GM10266 (cell line): ENCODE measurements around the gene CFL2.
A peak's percentile ranks its signal among the peaks of the same experiment; 100 is the strongest.

Experiments
- DNase-seq: peaks from one replicate; pipeline ENCODE4 v3.0.0; 2012; ENCODE audit errors: extremely low spot score
- TF ChIP-seq, protein P1 (sequence below): IDR thresholded peaks from 2 replicates; pipeline ENCODE4 v1.5.1; 2012; ENCODE audit warnings: mild to moderate bottlenecking, low read depth; ENCODE audit not compliant: control insufficient read depth, insufficient read depth; ENCODE audit errors: missing control alignments

CFL2 gene

DNA sequence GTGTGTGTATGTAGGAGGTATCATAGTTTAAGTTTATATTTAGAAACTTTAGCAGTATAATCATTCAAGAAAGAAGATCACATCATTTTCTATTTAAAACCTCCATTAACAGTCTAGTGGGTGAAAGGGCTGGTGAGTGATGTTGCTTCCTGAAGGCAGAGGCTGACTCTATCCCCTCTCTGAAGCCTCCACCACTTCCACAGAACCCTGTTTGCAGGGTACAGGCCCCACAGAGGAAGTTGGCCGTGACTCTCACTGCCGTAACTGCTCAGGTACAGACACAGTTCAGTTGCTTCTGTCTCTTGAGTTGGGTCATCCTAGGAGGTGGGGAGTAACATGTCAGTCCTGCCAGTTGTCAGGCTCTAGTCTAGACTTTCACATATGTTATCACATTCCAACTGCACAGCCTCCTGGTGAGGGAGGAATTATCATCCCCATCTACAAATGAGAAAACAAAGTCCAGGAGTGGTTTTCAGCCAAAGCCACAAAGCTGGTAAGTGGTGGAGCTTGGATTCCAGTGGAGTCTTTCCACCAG is 31.5 kb downstream of the CFL2 start:
- peak; percentile 23 for DNase-seq
- TF ChIP-seq, protein P1, sequence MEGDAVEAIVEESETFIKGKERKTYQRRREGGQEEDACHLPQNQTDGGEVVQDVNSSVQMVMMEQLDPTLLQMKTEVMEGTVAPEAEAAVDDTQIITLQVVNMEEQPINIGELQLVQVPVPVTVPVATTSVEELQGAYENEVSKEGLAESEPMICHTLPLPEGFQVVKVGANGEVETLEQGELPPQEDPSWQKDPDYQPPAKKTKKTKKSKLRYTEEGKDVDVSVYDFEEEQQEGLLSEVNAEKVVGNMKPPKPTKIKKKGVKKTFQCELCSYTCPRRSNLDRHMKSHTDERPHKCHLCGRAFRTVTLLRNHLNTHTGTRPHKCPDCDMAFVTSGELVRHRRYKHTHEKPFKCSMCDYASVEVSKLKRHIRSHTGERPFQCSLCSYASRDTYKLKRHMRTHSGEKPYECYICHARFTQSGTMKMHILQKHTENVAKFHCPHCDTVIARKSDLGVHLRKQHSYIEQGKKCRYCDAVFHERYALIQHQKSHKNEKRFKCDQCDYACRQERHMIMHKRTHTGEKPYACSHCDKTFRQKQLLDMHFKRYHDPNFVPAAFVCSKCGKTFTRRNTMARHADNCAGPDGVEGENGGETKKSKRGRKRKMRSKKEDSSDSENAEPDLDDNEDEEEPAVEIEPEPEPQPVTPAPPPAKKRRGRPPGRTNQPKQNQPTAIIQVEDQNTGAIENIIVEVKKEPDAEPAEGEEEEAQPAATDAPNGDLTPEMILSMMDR: no peak

DNA sequence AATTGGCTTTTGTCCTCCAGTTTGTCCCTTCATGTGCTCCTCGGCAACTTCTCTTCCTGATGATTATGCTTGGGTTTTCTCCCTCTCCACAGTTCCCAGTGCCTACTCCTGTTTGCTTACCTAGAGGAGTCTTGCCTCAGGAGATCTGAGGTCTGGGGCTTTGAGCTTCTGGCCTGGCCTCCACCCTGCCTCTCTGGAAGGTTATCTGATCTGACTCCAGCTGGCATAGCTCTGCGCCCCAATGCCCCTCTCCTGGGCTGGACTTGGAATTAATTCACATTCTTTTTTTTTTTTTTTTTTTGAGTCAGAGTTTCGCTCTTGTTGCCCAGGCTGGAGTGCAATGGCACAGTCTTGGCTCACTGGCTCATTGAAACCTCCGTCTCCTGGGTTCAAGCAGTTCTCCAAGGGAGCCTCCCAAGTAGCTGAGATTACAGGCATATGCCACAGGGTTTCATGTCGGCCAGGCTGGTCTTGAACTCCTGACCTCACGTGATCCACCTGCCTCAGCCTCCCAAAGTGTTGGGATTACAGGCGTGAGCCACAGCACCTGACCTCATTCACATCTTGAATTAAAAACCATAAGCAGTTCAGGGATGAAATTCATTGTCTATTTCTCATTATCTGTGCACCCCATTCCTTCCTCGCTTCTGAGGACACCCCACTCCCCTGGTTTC is 33.5 kb downstream of the CFL2 start:
- TF ChIP-seq, protein P1: no peak
- no peak for DNase-seq

DNA sequence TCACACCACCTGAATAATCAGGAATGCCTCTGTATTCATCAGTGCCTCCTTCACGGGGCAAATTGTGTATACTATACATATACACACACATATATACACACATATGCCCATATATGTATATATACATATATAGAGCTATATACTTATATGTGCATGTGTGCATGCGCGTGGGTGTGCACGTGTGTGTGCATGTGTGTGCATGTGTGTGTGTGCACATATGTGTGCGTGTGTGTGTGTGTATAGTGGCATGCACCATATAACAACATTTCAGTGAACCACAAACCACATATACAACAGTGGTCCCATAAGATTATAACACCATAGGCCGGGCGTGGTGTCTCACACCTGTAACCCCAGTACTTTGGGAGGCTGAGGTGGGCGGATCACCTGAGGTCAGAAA is 35.7 kb downstream of the CFL2 start:
- TF ChIP-seq, protein P1: no peak
- DNase-seq: no peak

DNA sequence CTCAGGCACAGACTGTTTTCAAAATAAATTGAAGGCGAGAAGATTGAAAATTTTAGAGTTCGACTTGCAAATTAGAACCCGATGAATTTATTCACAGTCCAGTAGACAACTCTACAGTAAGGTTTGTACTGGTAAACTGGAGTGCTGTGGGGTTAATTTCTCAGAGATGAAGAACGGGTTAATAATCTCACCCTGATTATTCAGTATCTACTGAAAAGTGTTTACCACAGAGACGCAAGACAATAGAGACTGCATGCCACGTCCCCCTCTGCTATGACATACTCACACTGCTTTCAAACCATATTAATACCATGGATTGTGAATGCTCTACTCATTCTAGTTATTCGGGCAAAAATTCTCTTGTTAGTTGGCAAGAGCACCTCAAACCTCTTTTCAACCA is 36.1 kb downstream of the CFL2 start:
- TF ChIP-seq, protein P1: no peak
- DNase-seq: no peak

DNA sequence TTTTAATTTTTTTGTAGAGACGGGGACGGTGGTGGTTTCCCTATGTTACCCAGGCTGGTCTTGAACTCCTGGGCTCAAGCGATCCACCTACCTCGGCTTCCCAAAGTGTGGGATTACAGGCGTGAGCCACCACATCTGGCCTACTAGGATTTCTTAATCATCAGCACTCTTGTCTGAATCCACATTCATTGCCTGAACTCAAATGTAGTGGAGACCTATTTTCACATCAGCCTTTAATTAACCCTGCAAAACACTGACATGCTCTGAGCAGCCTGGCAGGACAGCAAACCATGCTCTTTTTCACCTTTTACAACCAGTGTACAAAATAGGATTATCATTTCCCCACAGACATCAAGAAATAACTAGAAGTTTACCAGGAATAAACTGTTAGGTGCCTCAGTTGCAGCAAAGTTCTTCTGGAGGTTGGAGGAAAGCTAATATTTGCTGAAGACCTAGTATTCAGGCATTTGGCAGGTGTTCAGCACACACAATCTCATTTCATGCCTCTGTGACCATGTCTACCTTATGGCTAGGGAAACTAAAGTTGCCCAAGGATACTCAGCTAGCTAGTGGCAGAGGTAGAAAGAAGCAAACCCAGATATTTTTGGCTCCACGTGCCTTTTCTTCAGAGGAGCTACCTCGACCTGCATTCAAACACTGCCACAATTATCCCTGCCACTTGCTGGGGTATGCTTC is 37.7 kb downstream of the CFL2 start:
- DNase-seq: no peak
- TF ChIP-seq, protein P1: no peak

DNA sequence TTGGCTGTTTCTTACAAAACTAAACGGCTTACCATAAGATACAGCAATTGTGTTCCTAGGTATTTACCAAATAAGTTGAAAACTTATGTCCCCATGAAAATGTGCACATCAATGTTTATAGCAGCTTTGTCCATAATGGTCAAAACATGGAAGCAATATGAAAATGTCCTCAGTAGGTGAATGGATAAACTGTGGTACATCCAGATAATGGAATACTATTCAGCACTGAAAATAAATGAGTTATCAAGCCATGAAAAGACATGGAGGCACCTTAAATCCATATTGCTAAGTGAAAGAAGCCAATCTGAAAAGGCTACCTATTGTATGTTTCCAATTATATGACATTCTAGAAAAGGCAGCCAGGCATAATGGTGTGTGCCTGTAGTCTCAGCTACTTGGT is 40.7 kb downstream of the CFL2 start:
- no peak for DNase-seq
- TF ChIP-seq, protein P1: no peak

DNA sequence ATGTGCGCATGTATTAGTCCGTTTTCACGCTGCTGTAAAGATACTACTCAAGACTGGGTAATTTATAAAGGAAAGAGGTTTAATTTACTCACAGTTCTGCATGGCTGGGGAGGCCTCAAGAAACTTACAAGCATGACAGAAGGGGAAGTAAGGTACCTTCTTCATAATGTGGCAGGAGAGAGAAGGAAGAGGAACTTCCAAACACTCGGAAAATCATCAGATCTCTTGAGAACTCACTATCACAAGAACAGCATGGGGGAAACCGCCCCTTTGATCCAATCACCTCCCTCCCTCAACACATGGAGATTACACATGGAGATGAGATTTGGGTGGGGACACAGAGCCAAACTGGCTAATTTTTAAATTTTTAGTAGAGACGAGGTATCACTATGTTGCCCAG is 42.7 kb downstream of the CFL2 start:
- TF ChIP-seq, protein P1: no peak
- DNase-seq: no peak
